Stimulated activated CD4-positive, alpha-beta T cell treated with anti-CD3 and anti-CD28 coated beads, Interleukin-1b, Interleukin-23, amount 100 ng/mL, for 4 hours (primary cell): ENCODE results near the gene SLC32A1.

Experiments used
- DNase-seq, 2 donors: peaks; one replicate each; pipeline ENCODE4 v3.0.0-alpha.2; 2020; ENCODE audit warnings: low read depth in 2 of 2

The SLC32A1 gene, protein sequence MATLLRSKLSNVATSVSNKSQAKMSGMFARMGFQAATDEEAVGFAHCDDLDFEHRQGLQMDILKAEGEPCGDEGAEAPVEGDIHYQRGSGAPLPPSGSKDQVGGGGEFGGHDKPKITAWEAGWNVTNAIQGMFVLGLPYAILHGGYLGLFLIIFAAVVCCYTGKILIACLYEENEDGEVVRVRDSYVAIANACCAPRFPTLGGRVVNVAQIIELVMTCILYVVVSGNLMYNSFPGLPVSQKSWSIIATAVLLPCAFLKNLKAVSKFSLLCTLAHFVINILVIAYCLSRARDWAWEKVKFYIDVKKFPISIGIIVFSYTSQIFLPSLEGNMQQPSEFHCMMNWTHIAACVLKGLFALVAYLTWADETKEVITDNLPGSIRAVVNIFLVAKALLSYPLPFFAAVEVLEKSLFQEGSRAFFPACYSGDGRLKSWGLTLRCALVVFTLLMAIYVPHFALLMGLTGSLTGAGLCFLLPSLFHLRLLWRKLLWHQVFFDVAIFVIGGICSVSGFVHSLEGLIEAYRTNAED

DNA sequence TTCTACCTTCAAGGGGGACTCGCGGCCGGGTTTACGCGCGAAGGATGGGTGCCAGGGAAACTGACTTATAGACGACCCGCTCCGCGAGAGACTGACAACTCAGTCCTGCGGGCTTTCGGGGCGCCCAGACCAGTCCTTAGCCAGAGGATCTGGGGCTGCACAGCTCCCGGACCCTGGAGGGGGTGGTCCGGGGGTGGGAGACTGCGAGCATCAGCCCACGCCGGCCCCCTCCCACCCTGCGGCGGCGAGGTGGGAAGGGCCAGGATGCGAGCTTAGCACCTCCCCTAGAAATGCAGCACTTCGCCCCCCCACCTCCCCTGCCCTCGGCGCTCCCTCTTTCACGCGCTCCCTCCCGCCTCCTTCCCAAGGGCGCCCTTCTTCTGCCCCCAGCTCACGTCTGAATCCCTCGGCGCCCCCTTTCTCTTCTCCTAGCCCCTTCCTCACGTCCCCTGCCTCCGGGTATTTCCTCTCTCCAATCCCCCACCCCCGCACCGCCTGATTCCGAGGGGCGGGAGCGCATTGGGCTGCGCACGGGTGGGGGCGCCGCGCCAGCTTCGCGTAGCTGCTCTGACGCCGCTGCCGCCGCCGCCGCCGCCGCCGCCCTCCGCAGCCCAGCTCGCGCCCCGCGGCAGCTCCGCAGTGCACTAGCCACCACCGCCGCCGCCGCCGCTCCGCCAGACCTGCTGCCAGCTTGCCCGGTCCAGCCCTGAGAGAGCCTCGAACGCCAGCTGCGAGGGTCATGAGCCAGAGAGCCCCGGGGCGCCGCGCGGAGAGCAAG is at the start of gene SLC32A1:
SLC32A1 (plus strand) TSS at position 639 of the 778 bp plus-strand sequence. CDS start 239 bp downstream, outside the sequence.
- no peak for DNase-seq

DNA sequence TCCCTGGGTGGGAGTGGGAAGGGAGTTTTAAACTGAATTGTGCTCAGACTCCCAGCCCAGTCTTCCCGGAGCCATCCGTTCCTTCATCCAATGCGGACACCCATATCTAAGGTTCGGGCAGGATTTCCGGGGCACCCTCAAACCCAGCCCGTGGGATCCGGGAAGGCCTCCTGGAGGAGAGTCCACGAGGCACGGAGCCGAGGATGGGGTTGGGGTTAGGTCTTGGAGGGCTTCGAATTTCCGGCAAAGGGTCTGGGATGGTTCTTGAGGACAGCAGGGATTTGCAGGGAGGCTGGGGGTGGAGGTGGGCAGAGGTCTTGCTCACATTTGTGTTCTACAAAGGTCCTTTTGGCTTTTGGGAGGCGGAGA is 49.5 kb upstream of the SLC32A1 start:
- no peak for DNase-seq

DNA sequence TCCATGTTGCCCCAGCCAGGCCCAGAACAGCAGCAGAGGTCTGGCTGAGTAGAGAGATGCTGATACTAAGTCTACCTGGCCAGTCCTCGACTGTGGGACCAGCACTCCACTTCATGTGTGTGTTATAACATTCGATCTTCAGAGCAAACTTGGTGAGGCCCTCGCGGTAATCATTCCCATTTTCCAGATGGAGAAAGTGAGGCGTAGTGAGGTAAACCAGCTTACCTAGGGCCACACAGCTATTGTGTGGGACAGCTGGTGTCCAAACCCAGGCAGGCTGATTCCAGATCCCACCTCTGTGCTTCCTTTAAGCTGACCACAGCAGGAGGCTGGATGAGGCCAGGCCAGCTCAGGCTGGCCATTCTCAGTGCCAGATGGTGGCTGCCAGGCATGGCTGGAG is 47.7 kb upstream of the SLC32A1 start:
- no peak for DNase-seq

DNA sequence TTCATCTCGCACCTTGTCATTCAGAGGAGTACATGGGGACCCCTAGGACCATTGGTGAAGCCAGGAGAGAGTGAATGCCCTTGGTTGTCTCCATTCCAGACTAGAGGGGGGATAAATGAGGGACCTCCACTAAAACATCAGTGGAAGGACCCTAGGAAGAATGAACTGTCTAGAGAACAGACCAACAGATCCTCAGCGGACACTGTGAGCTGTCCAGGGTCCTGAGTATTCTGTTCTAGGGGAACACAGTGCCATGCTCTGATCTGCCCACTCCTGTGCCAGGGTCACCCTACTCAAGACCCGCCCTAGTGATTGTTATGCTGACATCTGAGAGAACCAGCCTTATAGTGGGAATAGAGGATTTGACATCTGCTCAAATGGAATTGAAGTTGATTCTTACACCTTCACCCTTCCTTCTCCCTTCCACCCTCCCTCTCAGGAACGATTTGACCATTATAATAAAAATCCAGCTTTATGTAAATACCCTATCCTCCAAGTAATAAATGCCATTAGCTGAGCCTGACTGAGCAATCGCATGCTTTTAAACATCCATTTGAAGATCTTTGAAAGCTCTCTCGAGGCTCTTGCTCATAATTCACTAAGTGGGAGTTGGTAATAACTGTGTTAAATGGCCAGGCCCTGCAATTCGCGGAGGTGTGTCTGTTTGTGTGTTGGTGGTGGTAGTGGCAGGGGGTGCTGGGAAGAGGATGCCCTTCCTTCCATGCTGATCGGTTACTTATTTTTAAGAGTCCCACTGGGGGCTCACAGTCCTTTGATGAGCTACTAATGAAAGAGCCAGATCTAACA is 43.6 kb upstream of the SLC32A1 start:
- no peak for DNase-seq

DNA sequence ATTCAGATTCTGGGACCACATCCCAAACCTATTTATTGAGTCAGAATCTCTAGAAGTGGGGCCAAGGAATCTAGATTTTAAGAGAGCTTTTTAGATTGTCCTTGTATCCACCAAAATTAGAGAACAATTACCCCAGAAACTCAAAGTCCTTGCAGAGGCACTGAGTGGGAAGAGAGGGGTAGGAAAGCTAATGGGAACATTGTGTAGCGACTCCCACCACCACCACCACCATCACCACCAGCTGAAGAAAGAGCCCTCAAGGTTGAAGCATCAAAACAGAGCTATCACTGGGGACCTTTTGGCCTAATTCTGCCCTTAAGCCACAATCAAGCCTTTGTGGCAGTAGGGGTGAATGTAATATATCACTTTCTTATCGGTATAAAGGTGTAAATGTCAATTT is 39.0 kb upstream of the SLC32A1 start:
- no peak for DNase-seq

DNA sequence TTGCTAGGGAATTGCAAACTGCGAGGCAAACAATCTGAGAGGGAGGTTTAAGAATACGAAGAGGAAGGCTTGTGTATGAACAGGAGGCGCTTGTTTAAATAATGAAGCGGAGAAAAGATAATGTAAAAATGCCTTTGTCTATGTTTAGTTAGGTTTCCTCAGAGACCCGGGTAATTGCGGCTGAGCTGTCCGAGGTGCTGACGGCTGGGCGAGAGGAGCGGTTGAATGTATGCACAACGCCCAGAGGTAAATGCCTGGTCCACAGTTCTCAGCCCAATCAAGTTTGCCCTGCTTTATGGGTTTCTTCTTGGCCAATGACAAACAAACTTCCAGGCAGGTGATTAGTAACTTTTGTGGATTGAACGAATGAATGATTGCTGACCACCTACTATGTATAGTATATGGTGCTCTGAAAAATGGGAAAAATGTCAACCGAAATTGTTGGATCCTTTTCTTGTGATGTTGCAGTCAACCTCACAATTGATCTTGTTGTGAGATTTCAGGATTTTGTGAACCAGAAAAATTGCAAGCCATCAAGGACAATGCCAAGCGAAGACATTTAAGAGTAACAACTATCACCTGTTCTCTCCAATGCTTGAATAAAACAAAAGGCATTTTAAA is 38.3 kb upstream of the SLC32A1 start:
- DNase-seq: peak; percentile 17 to 29

DNA sequence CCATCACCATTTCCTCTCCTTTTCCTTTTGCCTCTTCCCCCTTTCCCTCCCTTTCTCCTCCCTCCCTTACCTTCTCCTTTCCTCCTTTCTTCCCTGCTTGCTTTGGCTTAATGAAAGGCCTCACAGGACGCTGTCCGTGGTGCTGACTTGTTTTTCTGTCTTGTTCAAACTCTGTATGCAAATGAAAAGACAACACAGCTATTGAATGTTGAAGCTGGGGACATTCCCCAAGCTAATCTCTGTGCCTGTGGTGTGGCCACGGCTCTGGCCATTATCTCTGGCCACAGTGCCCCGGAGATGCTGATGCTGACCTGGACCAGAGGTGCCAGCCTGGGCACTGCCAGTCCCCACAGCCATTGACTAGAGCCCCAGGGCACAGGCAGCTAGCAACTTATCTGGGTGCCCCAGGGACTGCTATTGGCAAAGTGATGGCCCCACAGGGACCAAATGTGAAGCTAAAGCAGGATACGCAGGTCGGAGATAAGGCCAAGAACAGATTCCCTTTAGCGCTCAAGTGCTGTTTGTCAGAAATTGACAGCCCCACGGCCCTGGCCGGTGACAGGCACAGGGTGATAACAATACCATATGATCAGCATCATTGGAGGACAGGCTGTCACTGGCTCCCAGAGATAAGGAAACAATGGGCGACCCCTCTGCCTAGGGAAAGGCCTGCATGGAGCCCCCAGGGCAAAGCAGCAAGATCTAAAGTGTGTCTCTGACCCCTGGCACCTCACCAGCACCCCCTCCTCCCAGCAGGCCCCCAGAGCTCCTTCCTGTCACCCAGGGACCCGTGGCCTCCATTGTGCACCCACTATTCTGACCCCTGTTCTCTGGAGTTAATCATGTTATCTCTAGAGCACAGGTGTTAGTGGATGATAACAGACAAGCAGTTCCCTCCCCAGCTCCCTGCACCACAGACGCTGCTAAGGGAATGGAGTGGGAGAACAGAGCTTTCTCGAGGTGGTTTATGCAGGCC is 31.6 kb upstream of the SLC32A1 start:
- peak; percentile 28 to 44 for DNase-seq

DNA sequence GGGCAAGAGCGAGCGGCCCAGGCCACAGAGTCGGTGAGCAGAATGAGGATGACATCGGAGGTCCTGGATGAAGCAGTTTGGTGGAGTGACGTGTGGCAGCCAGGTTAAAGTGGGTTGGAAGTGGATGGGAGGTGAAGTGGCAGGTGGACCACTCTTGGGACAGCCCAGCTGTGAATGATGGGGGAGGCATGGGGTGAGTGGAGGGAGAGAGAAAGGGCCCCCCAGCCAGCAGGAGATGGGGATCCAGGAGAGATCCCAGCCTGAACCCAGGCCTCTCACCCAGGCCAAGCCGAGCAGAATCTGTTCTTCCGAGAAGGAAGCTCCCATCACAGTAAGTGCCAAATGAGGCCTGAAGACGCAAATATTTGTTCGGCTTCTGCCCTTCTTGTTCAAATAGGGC is 27.0 kb upstream of the SLC32A1 start:
- no peak for DNase-seq

DNA sequence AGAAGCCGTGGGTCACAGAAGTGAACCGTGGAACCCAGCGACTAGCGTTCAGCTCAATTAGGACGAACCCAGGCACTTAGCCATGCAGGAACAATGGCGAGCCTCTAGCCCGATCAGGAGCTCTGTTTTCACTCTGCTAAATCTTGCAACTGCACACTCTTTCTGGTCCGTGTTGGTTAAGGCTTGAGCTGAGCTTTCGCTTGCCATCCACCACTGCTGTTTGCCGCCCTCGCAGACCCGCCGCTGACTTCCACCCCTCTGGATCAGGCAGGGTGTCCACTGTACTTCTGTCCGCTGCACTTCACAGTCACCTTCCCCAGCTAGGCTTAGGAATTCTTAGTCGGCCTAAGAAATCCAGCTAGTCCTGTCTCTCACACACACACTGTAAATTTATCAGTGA is 25.7 kb upstream of the SLC32A1 start:
- DNase-seq: no peak

DNA sequence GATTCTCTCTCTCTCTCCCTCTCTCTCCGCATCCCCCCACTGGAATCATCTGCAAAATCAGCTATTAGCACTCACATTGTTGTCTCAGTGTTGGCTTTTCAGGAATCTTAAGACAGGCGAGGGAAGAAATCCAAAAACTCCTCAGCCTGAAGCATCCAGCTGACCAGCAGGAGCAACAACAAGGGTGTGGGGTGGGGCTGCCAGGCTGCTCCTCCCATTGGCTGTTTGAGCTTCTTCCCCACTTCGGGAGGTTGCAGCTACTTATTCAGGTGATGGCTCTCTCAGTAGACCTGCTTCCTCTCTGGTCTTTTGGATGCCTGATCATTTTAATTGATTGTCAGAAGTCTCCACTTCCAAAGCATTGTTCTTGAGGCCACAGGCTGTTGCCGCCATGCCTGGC is 24.1 kb upstream of the SLC32A1 start:
- DNase-seq: no peak

DNA sequence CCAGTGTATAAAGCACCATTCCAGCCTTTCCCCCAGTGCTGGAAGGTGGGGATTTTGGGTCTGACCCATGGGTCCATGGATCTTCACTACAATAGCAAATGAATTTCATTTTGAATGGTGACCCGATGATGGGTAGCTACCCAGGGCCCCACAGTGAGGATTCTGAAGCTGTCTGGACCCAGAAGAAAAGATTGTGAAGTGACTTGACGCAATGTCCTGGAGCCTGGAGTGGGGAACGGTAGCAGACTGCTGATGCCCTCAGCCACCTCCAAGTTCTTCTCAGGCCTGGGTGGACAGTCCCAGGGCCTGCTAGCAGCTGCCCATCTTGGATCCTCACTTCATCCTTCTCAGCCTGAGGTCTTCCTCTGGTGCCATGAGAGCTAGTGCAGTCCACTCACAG is 23.4 kb upstream of the SLC32A1 start:
- no peak for DNase-seq

DNA sequence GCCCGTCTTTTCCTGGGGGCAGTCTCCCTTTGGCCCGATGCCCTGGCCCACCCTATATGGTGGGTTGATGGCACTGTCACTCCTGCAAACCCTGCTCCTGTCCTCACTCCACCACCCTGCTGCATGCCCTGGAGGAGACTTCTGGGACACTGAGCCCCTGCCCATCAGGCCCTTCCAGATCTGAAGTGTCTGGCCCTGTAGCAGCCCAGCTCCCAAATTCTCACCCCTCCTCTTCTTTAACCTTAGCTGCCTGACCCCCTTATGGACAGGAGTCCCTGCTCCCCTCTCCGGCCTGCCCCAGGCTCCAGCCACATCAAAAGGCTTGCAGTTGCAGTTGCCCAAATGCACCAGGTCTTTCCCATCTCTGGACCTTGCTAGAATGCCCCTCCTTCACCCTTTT is 20.8 kb upstream of the SLC32A1 start:
- DNase-seq: no peak

DNA sequence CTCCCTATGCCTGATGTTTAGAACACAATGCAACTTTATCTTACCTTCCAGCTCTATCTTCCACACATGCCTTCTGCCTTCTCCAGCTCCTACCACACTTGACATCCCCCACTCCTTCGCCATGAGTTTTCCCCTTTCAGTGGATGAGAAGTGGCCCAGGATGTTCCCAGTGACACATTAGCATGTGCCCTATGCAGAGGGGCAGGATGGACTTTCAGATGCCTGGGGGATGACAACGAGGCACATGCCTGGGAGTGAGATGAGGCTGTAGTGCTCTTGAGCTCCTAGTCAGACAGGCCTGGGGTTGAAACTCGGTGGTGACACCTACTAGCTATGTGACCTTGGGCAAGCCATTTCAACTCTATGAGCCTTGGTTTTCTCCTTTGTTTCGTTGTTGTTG is 20.1 kb upstream of the SLC32A1 start:
- DNase-seq: no peak

DNA sequence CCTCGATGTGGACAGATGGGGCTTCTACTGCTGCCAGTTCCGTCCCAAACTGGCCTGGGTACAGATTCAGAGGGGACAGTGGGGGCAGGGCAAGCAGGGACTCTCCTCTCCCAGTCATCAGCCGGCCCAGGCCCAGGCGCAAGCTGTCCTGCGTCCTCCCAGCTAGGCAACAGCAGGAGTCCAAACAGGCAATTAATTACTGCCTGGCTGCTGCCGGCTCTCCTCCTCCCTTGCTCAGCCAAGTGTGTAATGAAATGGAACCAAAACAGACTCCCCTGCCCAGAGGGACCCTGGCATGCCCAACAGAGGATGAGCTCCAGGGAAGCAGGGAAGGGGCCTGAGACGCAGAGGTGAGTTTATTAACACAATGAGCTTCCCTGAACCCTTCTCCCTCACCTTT is 17.8 kb upstream of the SLC32A1 start:
- DNase-seq: no peak

DNA sequence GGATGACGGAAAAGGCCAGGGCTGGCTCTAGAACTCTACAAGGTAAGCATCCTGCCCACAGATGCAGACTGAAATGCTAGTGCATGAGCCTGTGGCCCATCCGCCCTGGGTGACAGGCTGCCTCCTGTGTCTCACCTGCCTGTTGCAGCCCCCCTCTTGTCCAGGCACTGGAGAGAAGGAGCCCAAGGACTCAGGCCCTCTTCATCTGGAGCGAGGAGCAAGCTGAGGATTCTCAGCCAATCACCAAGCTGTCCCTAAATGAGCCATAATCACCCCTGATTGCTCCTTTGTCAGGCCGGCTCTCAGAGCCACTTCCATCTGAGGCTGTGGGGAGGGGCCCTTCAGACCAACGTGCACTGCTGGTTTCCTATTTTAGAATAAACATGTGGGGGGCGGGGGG is 10.0 kb upstream of the SLC32A1 start:
- DNase-seq: no peak

DNA sequence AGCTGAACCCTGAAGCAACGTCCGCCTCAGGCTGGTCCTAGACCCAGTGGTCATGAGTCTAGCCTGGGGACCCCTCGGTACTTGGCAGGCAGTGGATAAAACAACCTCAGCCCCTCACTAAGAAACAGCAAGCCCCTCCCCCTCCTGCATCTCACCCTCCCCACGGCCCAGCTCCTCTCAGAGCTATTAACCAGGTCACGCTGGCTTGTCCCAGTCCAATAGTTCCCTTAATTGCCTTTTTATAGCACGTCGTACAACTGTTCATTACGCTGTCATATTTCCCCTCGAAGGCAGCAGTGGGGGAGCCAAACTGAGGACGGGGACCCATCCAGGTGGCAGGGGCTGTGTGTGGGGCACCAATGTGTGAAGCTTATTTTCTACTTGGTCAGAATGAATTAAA is 8.6 kb upstream of the SLC32A1 start:
- no peak for DNase-seq

DNA sequence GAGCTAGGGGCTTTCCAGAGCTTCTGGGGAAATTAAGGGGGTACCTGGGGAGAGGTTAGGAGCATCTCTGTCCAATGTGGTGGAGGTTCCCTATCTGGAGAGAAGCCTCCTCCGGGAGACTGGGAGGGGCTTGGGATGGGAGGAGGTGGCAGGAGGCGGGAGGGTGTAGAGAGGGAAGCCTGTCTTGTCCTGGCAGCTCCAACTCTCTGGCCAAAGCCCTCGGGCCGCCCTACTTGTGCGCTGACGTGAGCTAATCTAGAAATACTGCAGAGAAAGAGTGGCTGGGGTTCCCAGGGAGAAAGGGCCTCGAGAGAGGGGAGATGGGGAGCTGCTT is 1.6 kb upstream of the SLC32A1 start:
- no peak for DNase-seq

DNA sequence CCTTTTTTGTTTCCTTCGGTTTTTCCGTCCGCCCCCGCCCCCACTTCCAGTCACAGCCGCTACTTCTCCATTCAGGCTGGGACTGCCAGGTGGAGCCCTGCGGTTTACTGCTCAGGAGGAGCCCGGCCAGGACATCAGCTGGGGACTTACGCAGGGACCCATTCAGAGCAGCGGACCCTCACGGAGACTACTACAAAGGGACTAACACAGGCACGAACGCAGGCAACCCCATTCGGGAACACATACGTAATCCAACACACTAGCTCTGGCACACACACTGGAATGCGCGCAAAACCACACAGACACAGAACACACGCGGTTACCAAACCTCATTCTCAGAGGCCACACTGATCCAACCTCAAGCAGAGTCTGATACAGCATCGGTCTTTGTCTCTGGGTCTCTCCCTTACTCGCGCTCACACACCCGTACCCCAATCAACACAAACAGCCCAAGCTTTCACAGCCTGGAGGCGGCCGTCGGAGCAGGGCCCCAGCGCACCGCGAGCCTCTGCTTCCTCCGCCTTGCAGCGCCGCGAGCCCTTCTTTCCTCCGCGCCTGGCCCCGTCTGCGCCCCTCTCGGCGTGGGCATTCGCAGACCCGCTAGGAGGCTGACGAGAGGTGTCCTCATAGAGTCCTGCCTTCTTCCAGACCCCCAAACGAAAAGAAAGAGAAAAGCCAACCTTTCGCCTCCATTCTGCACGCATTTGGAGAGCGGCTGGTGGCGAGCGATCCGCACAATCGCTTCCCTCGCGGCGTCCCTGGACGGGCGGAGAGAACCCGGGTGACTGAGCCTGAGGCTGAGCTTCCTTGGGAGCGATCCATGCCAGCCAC is 1.1 kb upstream of the SLC32A1 start:
- DNase-seq: no peak

DNA sequence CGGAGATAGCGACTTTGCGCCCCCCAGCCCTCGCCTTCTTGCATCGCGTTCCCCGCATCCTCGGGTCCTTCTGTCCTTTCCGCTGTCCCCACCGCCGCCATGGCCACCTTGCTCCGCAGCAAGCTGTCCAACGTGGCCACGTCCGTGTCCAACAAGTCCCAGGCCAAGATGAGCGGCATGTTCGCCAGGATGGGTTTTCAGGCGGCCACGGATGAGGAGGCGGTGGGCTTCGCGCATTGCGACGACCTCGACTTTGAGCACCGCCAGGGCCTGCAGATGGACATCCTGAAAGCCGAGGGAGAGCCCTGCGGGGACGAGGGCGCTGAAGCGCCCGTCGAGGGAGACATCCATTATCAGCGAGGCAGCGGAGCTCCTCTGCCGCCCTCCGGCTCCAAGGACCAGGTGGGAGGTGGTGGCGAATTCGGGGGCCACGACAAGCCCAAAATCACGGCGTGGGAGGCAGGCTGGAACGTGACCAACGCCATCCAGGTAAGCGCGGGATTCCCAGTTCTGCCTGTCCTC is 401 bp downstream of the SLC32A1 start:
- DNase-seq: no peak
